H1 (cell line): ENCODE data around the gene FPR2. TPM values are rescaled to one million over a fixed set of nuclear protein-coding genes. Genes with fewer than 3 reads are reported as not detected.

Experiments
- CTCF ChIA-PET: fragments of 300-600 bp; sonication (Branson Sonifier 250); formaldehyde crosslinking; loops from one replicate; lab custom pipeline; 2021; ENCODE audit not compliant: partially characterized antibody; lab: Charles Lee
- POLR2A ChIA-PET: fragments of 300-600 bp; sonication (Branson Sonifier 250); formaldehyde crosslinking; loops from one replicate; lab custom pipeline; 2021; ENCODE audit warnings: inconsistent platforms; ENCODE audit not compliant: partially characterized antibody; lab: Charles Lee
- DNase-seq, 2 experiments: peaks; one replicate each; pipeline versions ENCODE4 v3.0.0 to v3.0.0-alpha.2; 2010 to 2022; ENCODE audit warnings: low spot score in 2 of 2, low read depth in 1 of 2, mixed read lengths in 1 of 2
- FAIRE-seq: peaks from 2 replicates; lab custom pipeline; 2011; peaks lifted over from hg19 to GRCh38; lab: Jason Lieb, UNC
- H2AFZ ChIP-seq: 2 replicates; pipeline ENCODE4 v1.8.1; 2012; ENCODE audit warnings: low read length, inconsistent platforms
- H2AK5ac ChIP-seq: 2 replicates; pipeline ENCODE4 v1.6.1; 2013; ENCODE audit warnings: low read depth, low read length
- H2BK120ac ChIP-seq: replicated peaks from 2 replicates; pipeline ENCODE3; 2013; ENCODE audit warnings: low read depth, low read length, inconsistent platforms
- H2BK12ac ChIP-seq: 2 replicates; pipeline ENCODE4 v1.6.1; 2013; ENCODE audit warnings: low read depth, low read length
- H2BK15ac ChIP-seq: 2 replicates; pipeline ENCODE4 v1.6.1; 2013; ENCODE audit warnings: low read length
- H2BK20ac ChIP-seq: 2 replicates; pipeline ENCODE4 v1.6.1; 2013; ENCODE audit warnings: low read length
- H2BK5ac ChIP-seq: 2 replicates; pipeline ENCODE4 v1.6.1; 2013; ENCODE audit warnings: low read depth, low read length
- H3K14ac ChIP-seq: 2 replicates; pipeline ENCODE4 v1.6.1; 2013; ENCODE audit warnings: inconsistent platforms; ENCODE audit not compliant: insufficient read length
- H3K18ac ChIP-seq: 2 replicates; pipeline ENCODE4 v1.6.1; 2013; ENCODE audit warnings: low read length; ENCODE audit errors: extremely low read depth
- H3K23ac ChIP-seq: 2 replicates; pipeline ENCODE4 v1.6.1; 2013; ENCODE audit warnings: inconsistent platforms; ENCODE audit not compliant: insufficient read length
- H3K23me2 ChIP-seq: 2 replicates; pipeline ENCODE4 v1.6.1; 2013; ENCODE audit warnings: low read depth, low read length
- H3K27ac ChIP-seq: 2 replicates; pipeline ENCODE4 v1.6.1; 2011; ENCODE audit warnings: low read depth, low read length, inconsistent platforms
- H3K27me3 ChIP-seq, 4 experiments: replicated peaks in 1 of 4; 1 replicate in 1 of 4; 2 replicates in 3 of 4; pipeline versions ENCODE4 v1.6.1 to v1.8.1; 2011 to 2013; ENCODE audit warnings: low read length in 3 of 4, mild to moderate bottlenecking in 3 of 4, inconsistent platforms in 2 of 4, mixed read lengths in 2 of 4, moderate library complexity in 1 of 4; ENCODE audit not compliant: control insufficient read depth in 3 of 4, insufficient read depth in 3 of 4; ENCODE audit errors: extremely low read depth in 1 of 4
- H3K36me3 ChIP-seq, 4 experiments: 2 replicates each; pipeline versions ENCODE4 v1.6.1 to v1.8.1; 2011 to 2013; ENCODE audit warnings: mild to moderate bottlenecking in 4 of 4, low read length in 3 of 4, moderate library complexity in 2 of 4, control low read depth in 1 of 4, inconsistent platforms in 1 of 4; ENCODE audit not compliant: insufficient read depth in 4 of 4, control insufficient read depth in 2 of 4
- H3K4ac ChIP-seq: replicated peaks from 2 replicates; pipeline ENCODE3; 2013; ENCODE audit warnings: low read length, low read depth, mixed read lengths, inconsistent platforms; ENCODE audit not compliant: insufficient read length
- H3K4me1 ChIP-seq, 4 experiments: replicated peaks in 1 of 4; 1 replicate in 1 of 4; 2 replicates in 3 of 4; pipeline versions ENCODE4 v1.6.1 to v1.8.1; 2011 to 2013; ENCODE audit warnings: low read length in 3 of 4, inconsistent platforms in 2 of 4, mixed read lengths in 1 of 4; ENCODE audit not compliant: insufficient read depth in 4 of 4, control insufficient read depth in 3 of 4
- H3K4me2 ChIP-seq, 2 experiments: 2 replicates each; pipeline versions ENCODE4 v1.6.1 to v1.8.1; 2011 to 2013; ENCODE audit warnings: low read depth in 2 of 2, low read length in 2 of 2, control low read depth in 1 of 2, inconsistent platforms in 1 of 2, mild to moderate bottlenecking in 1 of 2; ENCODE audit not compliant: insufficient read depth in 1 of 2
- H3K4me3 ChIP-seq, 4 experiments: fragments of 200-600, 300-600 bp in 1 of 4; sonication (generic), shearing (Covaris generic), sonication (Bioruptor Twin) in 1 of 4; 2 replicates each; pipeline versions ENCODE4 v1.5.1 to v1.8.1; 2011 to 2016; ENCODE audit warnings: low read length in 4 of 4, low read depth in 3 of 4, control low read depth in 2 of 4, inconsistent platforms in 2 of 4, mild to moderate bottlenecking in 2 of 4, mixed read lengths in 1 of 4, moderate library complexity in 1 of 4; ENCODE audit not compliant: insufficient read depth in 2 of 4; ENCODE audit errors: extremely low read depth in 1 of 4
- H3K56ac ChIP-seq: replicated peaks from 2 replicates; pipeline ENCODE3; 2013; ENCODE audit warnings: low read depth, mild to moderate bottlenecking, mixed read lengths, low read length, inconsistent platforms; ENCODE audit not compliant: insufficient read length
- H3K79me1 ChIP-seq: 2 replicates; pipeline ENCODE4 v1.6.1; 2013; ENCODE audit warnings: low read depth, low read length, control low read depth
- H3K79me2 ChIP-seq, 2 experiments: 2 replicates each; pipeline versions ENCODE4 v1.6.1 to v1.8.1; 2012 to 2013; ENCODE audit warnings: low read length in 2 of 2, mild to moderate bottlenecking in 2 of 2, inconsistent platforms in 1 of 2; ENCODE audit not compliant: insufficient read depth in 2 of 2, control insufficient read depth in 1 of 2
- H3K9ac ChIP-seq, 4 experiments: replicated peaks in 1 of 4; 1 replicate in 1 of 4; 2 replicates in 3 of 4; pipeline versions ENCODE4 v1.6.1 to v1.8.1; 2011 to 2013; ENCODE audit warnings: low read depth in 3 of 4, low read length in 3 of 4, control low read depth in 2 of 4, mild to moderate bottlenecking in 2 of 4, moderate library complexity in 2 of 4, inconsistent platforms in 1 of 4; ENCODE audit errors: extremely low read depth in 1 of 4
- H3K9me3 ChIP-seq, 2 experiments: 2 replicates each; pipeline versions ENCODE4 v1.6.1 to v1.8.1; 2012 to 2013; ENCODE audit warnings: mild to moderate bottlenecking in 2 of 2, moderate library complexity in 2 of 2, control low read depth in 1 of 2, inconsistent platforms in 1 of 2, low read depth in 1 of 2, low read length in 1 of 2, mixed read lengths in 1 of 2; ENCODE audit not compliant: insufficient read depth in 2 of 2
- H4K20me1 ChIP-seq, 2 experiments: replicated peaks in 1 of 2; 2 replicates each; pipeline versions ENCODE3 to v1.8.1; 2011 to 2013; ENCODE audit warnings: inconsistent platforms in 2 of 2, low read length in 2 of 2, mild to moderate bottlenecking in 1 of 2; ENCODE audit not compliant: insufficient read depth in 2 of 2, control insufficient read depth in 1 of 2
- H4K5ac ChIP-seq: 2 replicates; pipeline ENCODE4 v1.6.1; 2013; ENCODE audit warnings: low read length, low read depth, mixed read lengths, inconsistent platforms; ENCODE audit not compliant: insufficient read length
- H4K8ac ChIP-seq: 2 replicates; pipeline ENCODE4 v1.8.0; 2013; ENCODE audit warnings: mild to moderate bottlenecking, moderate library complexity, low read length, inconsistent platforms; ENCODE audit not compliant: insufficient read depth; ENCODE audit errors: extremely low read depth
- H4K91ac ChIP-seq: replicated peaks from 2 replicates; pipeline ENCODE3; 2013; ENCODE audit warnings: low read length, mixed read lengths, inconsistent platforms; ENCODE audit not compliant: insufficient read length
- EZH2 ChIP-seq: fragments of 200-600 bp; sonication (generic); IDR thresholded peaks from 2 replicates; pipeline ENCODE4 v1.7.1; 2012; ENCODE audit warnings: low read depth, mild to moderate bottlenecking, moderate library complexity, low read length, inconsistent platforms; ENCODE audit not compliant: severe bottlenecking
- NANOG ChIP-seq: IDR thresholded peaks from 2 replicates; pipeline ENCODE4 v1.6.1; 2011; ENCODE audit warnings: low read length, low read depth, mild to moderate bottlenecking, inconsistent platforms; ENCODE audit not compliant: insufficient read depth, poor library complexity, severe bottlenecking
- NRF1 ChIP-seq: IDR thresholded peaks from 2 replicates; pipeline ENCODE4 v1.6.1; 2011; ENCODE audit warnings: mild to moderate bottlenecking, low read depth, low read length, improper control_type of control experiment
- PHF8 ChIP-seq: fragments of 200-600 bp; sonication (generic); conservative IDR thresholded peaks from 2 replicates; pipeline ENCODE4 v1.7.1; 2012; ENCODE audit warnings: low read depth, mild to moderate bottlenecking, inconsistent platforms, low read length, moderate library complexity
- POLR2AphosphoS5 ChIP-seq: IDR thresholded peaks from 2 replicates; pipeline ENCODE4 v1.6.1; 2011; ENCODE audit warnings: low read depth, low read length
- RFX5 ChIP-seq: IDR thresholded peaks from 2 replicates; pipeline ENCODE4 v1.6.1; 2011; ENCODE audit warnings: low read depth, low read length, improper control_type of control experiment, borderline replicate concordance
- SAP30 ChIP-seq: fragments of 300-600 bp; sonication (generic); IDR thresholded peaks from 2 replicates; pipeline ENCODE4 v1.7.1; 2012; ENCODE audit warnings: low read length, moderate library complexity, mild to moderate bottlenecking, inconsistent platforms; ENCODE audit not compliant: insufficient read depth, insufficient replicate concordance
- SIRT6 ChIP-seq: IDR thresholded peaks from one replicate; pipeline ENCODE4 v1.7.1; 2012; ENCODE audit warnings: low read length, inconsistent platforms
- SRF ChIP-seq: IDR thresholded peaks from 2 replicates; pipeline ENCODE4 v1.6.1; 2011; ENCODE audit warnings: mild to moderate bottlenecking, low read depth, low read length, moderate library complexity
- WGBS, 2 experiments: shearing (Covaris generic) in 1 of 2; methylation state at CpG; one replicate each; pipeline versions ENCODE4 v1.1.6 to v1.1.7; 2013 to 2015; ENCODE audit warnings: low lambda C conversion rate in 2 of 2, mixed read lengths in 2 of 2, inconsistent platforms in 1 of 2, low coverage in 1 of 2, missing lambda C conversion rate in 1 of 2; ENCODE audit not compliant: insufficient replicate concordance in 2 of 2, insufficient coverage in 1 of 2, insufficient read length in 1 of 2; ENCODE audit errors: extremely low coverage in 1 of 2, missing lambda C conversion rate in 1 of 2; 5-methylcytosine and 5-hydroxymethylcytosine counted together
- polyA plus RNA-seq, 7 experiments: library from polyadenylated mRNA; depleted of rRNA in 3 of 7; stranded (reverse) in 5 of 7; unstranded in 2 of 7; fragments of >200 nt in 5 of 7; fragments of 200-250 nt in 2 of 7; gene quantifications; 1 replicate in 5 of 7; 2 replicates in 1 of 7; 4 replicates in 1 of 7; pipeline versions ENCODE4 v1.2.1 to v1.2.3, GENCODE V29; 2011 to 2013; ENCODE audit warnings: missing spikeins in 2 of 7, mixed read lengths in 2 of 7
- total RNA-seq: library from RNA; stranded (reverse); fragmentation: NEBNext Ultra II Directional; extraction: Animal tissue kit (Norgen Biotek cat#: 25700); gene quantifications from 2 replicates; pipeline ENCODE4 v1.2.1, GENCODE V29; 2021
- TF ChIP-seq, protein P1 (sequence below): IDR thresholded peaks from 2 replicates; pipeline ENCODE4 v1.6.1; 2012; ENCODE audit warnings: inconsistent platforms

Gene FPR2
- total and polyA plus RNA-seq, 2 of the 8 experiments (the other 6 are each of a cell fraction or from before 2014, with no cell fraction given), result 0.17 TPM; not detected in 1

- H4K91ac ChIP-seq, result no peak overlapping the region
- no peak overlapping the region for H2BK12ac ChIP-seq
- FAIRE-seq (no peak), DNase-seq (no peak)
- H4K5ac ChIP-seq, result no peak overlapping the region
- H2BK120ac ChIP-seq, result no peak overlapping the region
- H3K36me3 ChIP-seq, result no peaks in the 10 kb centered on the region
- no peaks in the 10 kb centered on the region for H3K79me2 ChIP-seq
- H3K9ac ChIP-seq, result no peak overlapping the region
- CTCF ChIA-PET, result no interaction called here
- no peak overlapping the region for H3K23ac ChIP-seq
- no peaks in the 10 kb centered on the region for H3K23me2 ChIP-seq
- POLR2A ChIA-PET, result no interaction called here
- no peak for TF ChIP-seq RFX5
- TF ChIP-seq, protein P1, sequence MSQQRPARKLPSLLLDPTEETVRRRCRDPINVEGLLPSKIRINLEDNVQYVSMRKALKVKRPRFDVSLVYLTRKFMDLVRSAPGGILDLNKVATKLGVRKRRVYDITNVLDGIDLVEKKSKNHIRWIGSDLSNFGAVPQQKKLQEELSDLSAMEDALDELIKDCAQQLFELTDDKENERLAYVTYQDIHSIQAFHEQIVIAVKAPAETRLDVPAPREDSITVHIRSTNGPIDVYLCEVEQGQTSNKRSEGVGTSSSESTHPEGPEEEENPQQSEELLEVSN, result no peak
- TF ChIP-seq POLR2AphosphoS5, result no peak
- no peak for TF ChIP-seq NANOG
- TF ChIP-seq EZH2, result no peak
- TF ChIP-seq SAP30, result no peak
- no peak for TF ChIP-seq SIRT6
- TF ChIP-seq NRF1, result no peak
- no peak for TF ChIP-seq SRF
- no peak for TF ChIP-seq PHF8
- H3K56ac ChIP-seq, result no peak overlapping the region
- H3K27me3 ChIP-seq, result 0 out of 7 replicates have a peak, but pooled peaks cover 0 to 2% (median 0%) of the 10 kb centered on the region in 4 experiments
- no peak overlapping the region for H2AFZ ChIP-seq
- H3K9me3 ChIP-seq, result peaks cover 8 to 12% of the 10 kb centered on the region in 2 experiments
- no peak overlapping the region for H3K4ac ChIP-seq
- no peak overlapping the region for H4K8ac ChIP-seq
- H2BK20ac ChIP-seq, result no peak overlapping the region
- no peak overlapping the region for H3K27ac ChIP-seq
- H3K14ac ChIP-seq, result no peak overlapping the region
- no peak overlapping the region for H3K4me3 ChIP-seq
- H3K4me1 ChIP-seq, result no peaks in the 10 kb centered on the region
- 88% methylated on average over 4 of the region's 4 CpGs; no CpG with 5 or more reads in 1 of the 2 experiments for WGBS, 2 experiments
- H3K4me2 ChIP-seq, result no peak overlapping the region
- H2AK5ac ChIP-seq, result no peak overlapping the region
- H2BK15ac ChIP-seq, result no peak overlapping the region
- no peaks in the 10 kb centered on the region for H3K79me1 ChIP-seq
- no peak overlapping the region for H3K18ac ChIP-seq
- H4K20me1 ChIP-seq, result no peaks in the 10 kb centered on the region
- no peak overlapping the region for H2BK5ac ChIP-seq
Measured at GRCh38 chr19:51754770-51755169, 6.2 kb upstream of the FPR2 start.
